ENCODE results near the gene SLAMF1.
"Not testable (repeated sequence)": the region's sequence is repeated elsewhere in the genome, so short reads cannot be mapped to it uniquely, and the experiment has no call there.

The SLAMF1 gene

DNA sequence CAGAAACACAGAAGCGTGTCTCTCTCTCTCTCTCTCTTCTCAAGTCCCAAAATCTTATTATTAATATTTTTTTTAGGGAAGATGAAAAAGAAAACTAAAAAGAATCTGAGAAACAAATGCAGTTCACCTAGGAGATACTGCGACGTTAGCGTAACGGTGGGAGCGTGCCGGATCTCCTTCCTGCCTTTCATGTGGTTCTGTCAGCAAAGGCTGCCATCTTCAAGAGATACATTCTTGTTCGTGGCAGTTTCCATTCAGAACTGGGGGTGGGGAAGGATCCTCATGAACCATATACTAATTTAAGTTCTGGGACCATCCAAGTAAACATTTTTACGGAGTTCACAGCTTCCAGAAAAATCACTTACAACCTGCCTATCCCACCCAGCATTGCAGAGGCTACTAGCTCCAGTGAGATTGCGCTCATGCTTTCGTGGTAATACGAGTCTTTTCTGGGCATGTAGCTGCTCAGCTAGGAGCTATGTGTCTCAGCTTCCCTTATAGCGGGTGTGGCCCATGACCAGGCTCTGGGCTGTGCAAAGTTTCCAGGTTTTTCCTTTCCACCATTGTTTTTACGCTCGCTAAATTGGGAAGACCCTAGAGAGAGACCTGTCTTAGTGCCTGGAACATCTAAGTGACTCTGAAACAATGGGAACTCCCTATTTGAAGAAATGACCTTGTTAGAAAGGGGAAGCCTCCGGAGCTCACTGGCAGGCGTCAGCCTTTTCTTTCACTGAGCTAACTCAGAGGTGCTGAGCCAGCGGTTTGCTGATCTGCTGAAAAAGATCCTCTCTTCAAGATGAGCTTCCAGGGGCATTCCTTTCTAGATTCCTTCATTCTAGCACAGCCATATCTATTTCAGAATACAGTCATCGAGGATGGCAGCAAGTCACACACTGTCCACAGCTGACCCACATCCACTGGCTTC, 17.3 kb downstream of the SLAMF1 start:
- H3K27ac Mint-ChIP-seq = peak overlapping the region; percentile 90
- H3K4me1 Mint-ChIP-seq (ENCODE audit: low read depth) = peaks cover 87% of the 10 kb centered on the region
- peaks cover 95% of the 10 kb centered on the region for H3K36me3 Mint-ChIP-seq (ENCODE audit: low read depth)
- no peaks in the 10 kb centered on the region for H3K27me3 Mint-ChIP-seq
- intact Hi-C loops (cut with micrococcal nuclease) = loop anchor here (5.0 kb wide), 1 partner anchor 38 kb away; no protein-coding TSS in a partner anchor
- H3K4me3 Mint-ChIP-seq = no peak overlapping the region
- H3K9me3 Mint-ChIP-seq = no peaks in the 10 kb centered on the region

DNA sequence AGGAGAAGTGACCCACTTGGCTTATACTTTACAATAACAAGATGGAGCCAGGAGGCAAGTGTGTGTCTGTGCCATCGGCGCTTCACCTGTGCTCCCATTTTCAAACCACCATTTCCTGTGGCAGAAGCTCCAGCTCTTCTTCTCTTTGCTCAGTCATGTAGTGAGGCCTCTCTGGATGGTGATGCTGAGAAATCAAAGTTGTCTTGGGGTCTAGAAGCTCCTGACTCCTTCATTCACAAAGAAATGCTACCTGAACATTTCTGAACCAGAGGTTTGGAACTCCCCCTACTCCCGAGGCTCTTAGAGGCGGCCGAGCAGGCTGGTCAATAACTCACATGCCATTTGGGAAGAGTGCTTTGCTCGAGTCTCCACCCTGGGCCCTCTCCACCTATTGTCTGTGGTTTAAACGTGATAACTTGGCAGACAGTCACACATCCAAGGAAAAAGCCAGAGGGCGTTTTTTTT, 18.0 kb downstream of the SLAMF1 start:
- Mint-ChIP-seq H3K27me3 (no peaks in the 10 kb centered on the region), H3K27ac (peak overlapping the region; percentile 90), H3K36me3 (ENCODE audit: low read depth) (peaks cover 95% of the 10 kb centered on the region), H3K4me1 (ENCODE audit: low read depth) (peaks cover 87% of the 10 kb centered on the region), H3K4me3 (no peak overlapping the region), H3K9me3 (no peaks in the 10 kb centered on the region)
- intact Hi-C loops (cut with micrococcal nuclease) = no loop called here

DNA sequence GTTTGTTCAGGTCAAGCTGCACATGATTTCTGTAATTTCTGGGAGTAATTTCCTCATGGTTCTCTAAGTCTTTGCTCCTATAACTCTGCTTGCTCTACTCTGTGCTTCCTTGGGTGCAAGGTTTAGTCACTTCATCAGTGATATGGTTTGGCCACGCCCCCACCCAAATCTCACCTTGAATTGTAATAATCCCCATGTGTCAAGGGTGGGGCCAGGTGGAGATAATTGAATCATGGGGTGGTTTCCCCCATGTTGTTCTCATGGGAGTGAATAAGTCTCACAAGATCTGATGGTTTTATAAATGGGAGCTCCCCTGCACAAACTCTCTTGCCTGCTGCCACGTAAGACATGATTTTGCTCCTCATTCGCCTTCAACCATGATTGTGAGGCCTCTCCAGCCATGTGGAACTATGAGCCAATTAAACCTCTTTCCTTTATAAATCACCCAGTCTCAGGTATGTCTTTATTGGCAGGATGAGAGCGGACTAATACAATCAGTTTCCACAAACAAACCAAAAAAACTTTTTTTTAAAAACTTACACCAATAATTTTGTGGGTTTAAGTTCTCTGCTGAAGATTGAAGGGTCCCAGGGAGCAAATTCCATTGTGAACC, 19.1 kb downstream of the SLAMF1 start:
- intact Hi-C loops (cut with micrococcal nuclease); H3K27me3 Mint-ChIP-seq; H3K9me3 Mint-ChIP-seq: not testable (repeated sequence)
- peak overlapping the region; percentile 4 for H3K4me3 Mint-ChIP-seq
- peaks cover 87% of the 10 kb centered on the region for H3K4me1 Mint-ChIP-seq (ENCODE audit: low read depth)
- H3K27ac Mint-ChIP-seq = peak overlapping the region; percentile 90
- peaks cover 95% of the 10 kb centered on the region for H3K36me3 Mint-ChIP-seq (ENCODE audit: low read depth)

GRCh38 chr1:160626509-160627342, 20.1 kb downstream of the SLAMF1 start:
- intact Hi-C loops (cut with micrococcal nuclease) = no loop called here

GRCh38 chr1:160625725-160626498, 20.9 kb downstream of the SLAMF1 start:
- H3K4me1 Mint-ChIP-seq (ENCODE audit: low read depth) = peaks cover 94% of the 10 kb centered on the region
- peak overlapping the region; percentile 81 for H3K27ac Mint-ChIP-seq
- H3K36me3 Mint-ChIP-seq (ENCODE audit: low read depth) = peaks cover 98% of the 10 kb centered on the region
- H3K27me3 Mint-ChIP-seq = no peaks in the 10 kb centered on the region
- H3K4me3 Mint-ChIP-seq = no peak overlapping the region
- no peaks in the 10 kb centered on the region for H3K9me3 Mint-ChIP-seq
- intact Hi-C loops (cut with micrococcal nuclease) = no loop called here

More at GRCh38 chr1:160626509-160627342, 20.1 kb downstream of the SLAMF1 start:
- peak overlapping the region; percentile 30 for H3K4me3 Mint-ChIP-seq
- H3K9me3 Mint-ChIP-seq = no peaks in the 10 kb centered on the region
- peak overlapping the region; percentile 81 for H3K27ac Mint-ChIP-seq
- H3K36me3 Mint-ChIP-seq (ENCODE audit: low read depth) = peaks cover 98% of the 10 kb centered on the region
- peaks cover 94% of the 10 kb centered on the region for H3K4me1 Mint-ChIP-seq (ENCODE audit: low read depth)
- no peaks in the 10 kb centered on the region for H3K27me3 Mint-ChIP-seq

DNA sequence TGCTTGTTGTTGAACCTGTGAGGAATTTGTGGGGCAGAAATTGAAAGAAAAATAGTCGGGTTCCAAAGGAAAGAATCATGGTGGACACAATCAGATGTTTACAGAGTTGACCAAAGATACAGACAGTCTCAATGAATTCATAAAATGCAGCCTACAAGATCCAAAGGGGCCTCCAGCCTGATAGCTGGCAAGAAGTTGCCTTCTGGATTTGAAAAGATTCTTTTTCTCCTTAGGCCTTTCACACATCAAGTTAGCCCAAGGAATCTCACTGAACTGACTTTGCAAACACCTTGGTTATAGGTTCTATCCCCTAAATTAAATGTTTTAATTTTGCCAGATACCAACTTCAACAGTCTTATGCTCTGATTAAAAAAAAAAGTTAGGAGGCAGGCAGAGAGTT, 21.5 kb downstream of the SLAMF1 start:
- H3K27me3 Mint-ChIP-seq = no peaks in the 10 kb centered on the region
- peaks cover 94% of the 10 kb centered on the region for H3K36me3 Mint-ChIP-seq (ENCODE audit: low read depth)
- peak overlapping the region; percentile 9 for H3K4me3 Mint-ChIP-seq
- H3K27ac Mint-ChIP-seq = peak overlapping the region; percentile 81
- peaks cover 90% of the 10 kb centered on the region for H3K4me1 Mint-ChIP-seq (ENCODE audit: low read depth)
- no peaks in the 10 kb centered on the region for H3K9me3 Mint-ChIP-seq
- intact Hi-C loops (cut with micrococcal nuclease) = no loop called here

DNA sequence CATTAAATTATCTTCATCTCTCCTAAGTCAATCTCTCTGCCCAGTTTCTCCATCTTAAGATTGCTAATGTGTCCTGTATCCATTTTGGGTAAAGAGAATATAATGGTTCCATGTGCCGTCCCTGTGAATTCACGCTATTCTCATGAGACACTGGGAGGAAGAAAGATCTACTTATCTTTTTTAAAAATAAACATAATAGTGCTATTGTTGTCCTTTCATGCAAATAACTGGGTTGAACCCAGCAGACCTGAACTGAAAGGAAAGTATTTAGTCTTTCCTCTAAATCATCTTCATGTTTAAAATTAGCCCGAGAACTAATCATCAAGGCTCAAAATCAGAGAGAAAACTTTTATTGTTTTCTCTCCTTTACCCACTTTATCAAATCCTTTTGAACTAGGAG, 22.4 kb downstream of the SLAMF1 start:
- Mint-ChIP-seq H3K36me3 (ENCODE audit: low read depth) (peaks cover 96% of the 10 kb centered on the region), H3K4me3 (no peak overlapping the region), H3K27ac (peak overlapping the region; percentile 81), H3K9me3 (peaks cover 2% of the 10 kb centered on the region), H3K4me1 (ENCODE audit: low read depth) (peaks cover 87% of the 10 kb centered on the region), H3K27me3 (no peaks in the 10 kb centered on the region)
- intact Hi-C loops (cut with micrococcal nuclease) = no loop called here

GRCh38 chr1:160623862-160624261, 23.0 kb downstream of the SLAMF1 start:
- intact Hi-C loops (cut with micrococcal nuclease) = no loop called here
- Mint-ChIP-seq H3K36me3 (ENCODE audit: low read depth) (peaks cover 96% of the 10 kb centered on the region), H3K27ac (peak overlapping the region; percentile 81), H3K27me3 (no peaks in the 10 kb centered on the region), H3K4me1 (ENCODE audit: low read depth) (peaks cover 88% of the 10 kb centered on the region), H3K9me3 (peaks cover 8% of the 10 kb centered on the region), H3K4me3 (no peak overlapping the region)

GRCh38 chr1:160623227-160623633, 23.6 kb downstream of the SLAMF1 start:
- Mint-ChIP-seq H3K9me3 (peaks cover 12% of the 10 kb centered on the region), H3K36me3 (ENCODE audit: low read depth) (peaks cover 96% of the 10 kb centered on the region), H3K27me3 (no peaks in the 10 kb centered on the region), H3K4me1 (ENCODE audit: low read depth) (peaks cover 86% of the 10 kb centered on the region), H3K4me3 (no peak overlapping the region), H3K27ac (peak overlapping the region; percentile 81)
- intact Hi-C loops (cut with micrococcal nuclease) = no loop called here

DNA sequence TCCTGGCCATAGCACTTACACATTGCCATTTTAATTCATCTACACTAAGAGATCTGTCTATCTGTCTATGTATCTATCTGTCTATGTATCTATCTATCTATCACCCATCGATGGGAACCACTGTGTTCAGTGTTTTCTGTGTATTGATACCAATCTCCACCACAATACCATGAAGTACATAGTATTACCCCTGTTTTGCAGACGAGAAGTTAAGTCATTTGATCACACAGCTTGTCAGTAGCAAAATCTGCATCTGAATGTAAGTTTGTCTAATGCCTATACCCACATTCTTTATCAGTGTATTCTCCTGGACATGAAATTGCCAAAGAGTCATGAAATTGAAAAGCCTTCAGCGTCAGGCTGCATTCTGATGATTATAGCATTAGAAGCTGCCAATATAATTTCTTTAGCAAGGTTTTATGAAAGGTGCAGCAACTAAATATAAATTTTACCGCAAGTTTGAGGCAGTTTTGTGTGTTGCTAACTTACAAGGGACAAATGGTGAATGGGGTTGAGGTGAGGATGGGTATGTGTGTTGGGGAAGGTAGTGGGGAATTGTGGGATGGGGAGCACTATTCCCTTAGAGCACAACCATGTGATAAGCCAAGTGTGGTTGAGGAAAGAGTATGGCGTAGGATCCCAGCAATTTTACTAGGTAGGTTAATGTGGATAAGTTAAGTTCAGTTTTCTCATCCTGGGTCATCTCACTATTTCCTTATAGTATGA, 24.2 kb downstream of the SLAMF1 start:
- intact Hi-C loops (cut with micrococcal nuclease) = no loop called here
- peak overlapping the region; percentile 81 for H3K27ac Mint-ChIP-seq
- peaks cover 12% of the 10 kb centered on the region for H3K9me3 Mint-ChIP-seq
- H3K4me1 Mint-ChIP-seq (ENCODE audit: low read depth) = peaks cover 86% of the 10 kb centered on the region
- no peaks in the 10 kb centered on the region for H3K27me3 Mint-ChIP-seq
- H3K4me3 Mint-ChIP-seq = no peak overlapping the region
- H3K36me3 Mint-ChIP-seq (ENCODE audit: low read depth) = peaks cover 96% of the 10 kb centered on the region

DNA sequence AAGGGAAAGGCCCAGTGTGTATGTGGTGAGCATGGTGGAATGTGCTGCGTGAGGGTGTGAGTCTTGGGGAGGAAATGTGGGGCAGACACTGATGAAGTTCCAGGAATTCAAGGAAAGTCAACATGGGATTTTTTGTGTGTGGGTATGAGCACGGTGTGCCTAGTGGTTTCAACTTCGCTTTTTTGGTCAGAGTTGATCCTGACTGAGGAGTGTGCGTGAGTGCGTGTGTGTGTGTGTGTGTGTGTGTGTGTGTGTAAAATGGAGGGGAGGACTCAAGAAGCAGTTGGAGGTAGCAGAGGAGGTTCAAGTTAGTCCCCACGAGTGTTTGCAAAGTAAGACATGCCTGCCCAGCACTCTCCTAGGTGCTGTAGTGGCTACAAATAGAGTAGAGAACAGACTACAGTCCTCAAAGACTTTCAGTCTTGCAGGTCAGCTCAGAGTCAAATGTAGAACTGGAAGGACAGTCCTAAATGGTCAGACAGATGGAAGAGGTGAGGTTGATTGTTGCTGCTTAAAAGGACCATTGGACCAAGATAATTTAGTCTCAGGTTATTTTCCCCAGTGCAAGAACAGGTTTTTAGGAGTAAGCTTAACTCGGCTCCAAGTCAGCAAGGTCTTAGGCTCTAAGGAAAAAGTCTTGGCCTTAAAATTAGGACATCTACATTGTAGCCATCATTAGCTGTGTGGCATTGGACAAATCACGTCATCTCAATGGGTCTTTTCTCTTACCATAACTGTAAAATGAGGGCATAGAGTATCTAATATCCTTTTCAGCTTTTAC, 25.0 kb downstream of the SLAMF1 start:
- peaks cover 12% of the 10 kb centered on the region for H3K9me3 Mint-ChIP-seq
- peaks cover 85% of the 10 kb centered on the region for H3K4me1 Mint-ChIP-seq (ENCODE audit: low read depth)
- H3K4me3 Mint-ChIP-seq = no peak overlapping the region
- H3K27ac Mint-ChIP-seq = peak overlapping the region; percentile 81
- peaks cover 96% of the 10 kb centered on the region for H3K36me3 Mint-ChIP-seq (ENCODE audit: low read depth)
- no peaks in the 10 kb centered on the region for H3K27me3 Mint-ChIP-seq
- intact Hi-C loops (cut with micrococcal nuclease) = no loop called here

DNA sequence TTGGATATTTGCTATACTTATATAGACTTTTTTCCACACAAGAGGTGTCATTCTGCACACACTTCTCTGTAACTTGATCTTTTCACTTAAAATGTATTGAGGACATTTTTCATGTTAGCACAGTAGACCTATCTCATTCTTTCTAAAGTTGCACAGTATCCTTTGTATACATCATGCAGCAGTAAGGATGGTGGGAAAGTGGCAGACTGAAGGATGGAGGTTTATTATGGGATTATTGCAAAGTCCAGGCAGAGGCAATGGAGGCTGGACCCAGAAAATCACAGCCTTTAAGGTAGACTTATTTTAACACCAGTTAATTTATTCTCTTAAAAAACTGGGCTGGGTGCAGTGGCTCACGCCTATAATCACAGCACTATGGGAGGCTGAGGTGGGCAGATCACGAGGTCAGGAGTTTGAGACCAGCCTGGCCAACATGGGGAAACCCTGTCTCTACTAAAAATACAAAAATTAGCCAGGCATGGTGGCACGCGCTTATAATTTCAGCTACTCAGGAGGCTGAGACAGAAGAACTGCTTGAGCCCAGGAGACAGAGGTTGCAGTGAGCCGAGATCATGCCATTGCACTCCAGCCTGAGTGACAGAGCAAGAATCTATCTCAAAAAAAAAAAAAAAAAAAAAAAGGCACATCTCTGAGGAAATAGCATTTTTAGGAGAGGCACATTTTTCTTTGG, 25.8 kb downstream of the SLAMF1 start:
- no peaks in the 10 kb centered on the region for H3K27me3 Mint-ChIP-seq
- H3K36me3 Mint-ChIP-seq (ENCODE audit: low read depth) = peaks cover 96% of the 10 kb centered on the region
- peaks cover 12% of the 10 kb centered on the region for H3K9me3 Mint-ChIP-seq
- H3K4me1 Mint-ChIP-seq (ENCODE audit: low read depth) = peaks cover 78% of the 10 kb centered on the region
- peak overlapping the region; percentile 81 for H3K27ac Mint-ChIP-seq
- H3K4me3 Mint-ChIP-seq = no peak overlapping the region
- intact Hi-C loops (cut with micrococcal nuclease) = no loop called here
